HG03064 (cell line): Measurements from ENCODE around the gene SDK1.

Experiments used
- ATAC-seq: cut with Tn5 transposase; IDR thresholded peaks from one replicate; pipeline ENCODE4 v1.9.1; 2021; ENCODE audit warnings: low read depth; ENCODE audit not compliant: unreplicated experiment

SDK1 gene

GRCh38 chr7:4266270-4267040, 965.4 kb downstream of the SDK1 start:
- ATAC-seq, result no peak

GRCh38 chr7:4267341-4268039, 966.4 kb downstream of the SDK1 start:
- ATAC-seq, result no peak

- no peak for ATAC-seq
These were observed 967.3 kb downstream of the SDK1 start for GRCh38 chr7:4268040-4268965.

GRCh38 chr7:4269086-4269485, 968.0 kb downstream of the SDK1 start:
- no peak for ATAC-seq

GRCh38 chr7:4269746-4270145, 968.7 kb downstream of the SDK1 start:
- ATAC-seq, result no peak

GRCh38 chr7:4270268-4270667, 969.2 kb downstream of the SDK1 start:
- no peak for ATAC-seq

- no peak for ATAC-seq
These were observed 970.1 kb downstream of the SDK1 start for GRCh38 chr7:4270941-4271715.

- no peak for ATAC-seq
These were observed 970.6 kb downstream of the SDK1 start for GRCh38 chr7:4271716-4272015.

GRCh38 chr7:4272141-4272540, 971.1 kb downstream of the SDK1 start:
- no peak for ATAC-seq

- ATAC-seq, result no peak
These were observed 972.6 kb downstream of the SDK1 start for GRCh38 chr7:4273566-4274230.

- no peak for ATAC-seq
These were observed 973.2 kb downstream of the SDK1 start for GRCh38 chr7:4274286-4274685.

GRCh38 chr7:4277936-4278335, 976.9 kb downstream of the SDK1 start:
- no peak for ATAC-seq

- ATAC-seq, result no peak
These were observed 978.2 kb downstream of the SDK1 start for GRCh38 chr7:4279216-4279615.

- ATAC-seq, result no peak
These were observed 980.4 kb downstream of the SDK1 start for GRCh38 chr7:4281231-4281993.

GRCh38 chr7:4282434-4283223, 981.6 kb downstream of the SDK1 start:
- no peak for ATAC-seq

- ATAC-seq, result no peak
These were observed 985.3 kb downstream of the SDK1 start for GRCh38 chr7:4286351-4286750.

- ATAC-seq, result no peak
These were observed 987.8 kb downstream of the SDK1 start for GRCh38 chr7:4288791-4289394.
